ENCODE results near the gene ZNF101. TPM values are rescaled to one million over a fixed set of nuclear protein-coding genes. Genes with fewer than 3 reads are reported as not detected.
A peak's percentile ranks its signal among the peaks of the same experiment; 100 is the strongest.
"Not testable (repeated sequence)": the region's sequence is repeated elsewhere in the genome, so short reads cannot be mapped to it uniquely, and the experiment has no call there.

The ZNF101 gene
- polyA plus RNA-seq, 5 donors = 10.6 to 16.5 (median 12.5) TPM

GRCh38 chr19:19659646-19660245, 8.9 kb upstream of the ZNF101 start:
- DNase-seq = no peak

- no peak for DNase-seq
Observed at GRCh38 chr19:19661141-19661674, 7.4 kb upstream of the ZNF101 start.

- no peak for DNase-seq
Observed at GRCh38 chr19:19661675-19662251, 6.9 kb upstream of the ZNF101 start.

GRCh38 chr19:19662344-19662743, 6.3 kb upstream of the ZNF101 start:
- DNase-seq = no peak

- DNase-seq = no peak
Observed at GRCh38 chr19:19662871-19663255, 5.8 kb upstream of the ZNF101 start.

- DNase-seq = peak; percentile 95 to 96
Observed at GRCh38 chr19:19663256-19664120, 5.2 kb upstream of the ZNF101 start, which contains the start of gene ATP13A1. Gene ATP13A1, minus strand, starts transcription at chr19:19663676. Its CDS starts 10 bp downstream, at chr19:19663666.

- DNase-seq = not testable (repeated sequence)
Observed at GRCh38 chr19:19665420-19665948, 3.2 kb upstream of the ZNF101 start.

- no peak for DNase-seq
Observed at GRCh38 chr19:19670070-19670551, 1.5 kb downstream of the ZNF101 start.

GRCh38 chr19:19672816-19673215, 4.2 kb downstream of the ZNF101 start:
- no peak for DNase-seq

- no peak for DNase-seq
Observed at GRCh38 chr19:19674315-19674714, 5.7 kb downstream of the ZNF101 start.

GRCh38 chr19:19677579-19677978, 8.9 kb downstream of the ZNF101 start:
- no peak for DNase-seq

- DNase-seq = no peak
Observed at GRCh38 chr19:19679176-19680073, 10.8 kb downstream of the ZNF101 start.

GRCh38 chr19:19686119-19686518, 17.5 kb downstream of the ZNF101 start:
- DNase-seq = not testable (repeated sequence)

GRCh38 chr19:19686580-19686979, 17.9 kb downstream of the ZNF101 start:
- no peak for DNase-seq

- no peak for DNase-seq
Observed at GRCh38 chr19:19687090-19687489, 18.5 kb downstream of the ZNF101 start.

- not testable (repeated sequence) for DNase-seq
Observed at GRCh38 chr19:19689023-19689422, 20.4 kb downstream of the ZNF101 start.

GRCh38 chr19:19691683-19692082, 23.0 kb downstream of the ZNF101 start:
- DNase-seq = no peak

GRCh38 chr19:19696386-19696785, 27.7 kb downstream of the ZNF101 start:
- DNase-seq = no peak

GRCh38 chr19:19697589-19697988, 28.9 kb downstream of the ZNF101 start:
- DNase-seq = no peak

GRCh38 chr19:19700493-19700892, 31.9 kb downstream of the ZNF101 start:
- not testable (repeated sequence) for DNase-seq

- no peak for DNase-seq
Observed at GRCh38 chr19:19704836-19705235, 36.2 kb downstream of the ZNF101 start.
